ENCODE data around the gene DPT.

Gene DPT

GRCh38 chr1:168697356-168698126, 31.5 kb downstream of the DPT start:
- Mint-ChIP-seq H3K27ac (no peak overlapping the region), H3K4me3 (no peak overlapping the region), H3K4me1 (no peaks in the 10 kb centered on the region), H3K9me3 (no peaks in the 10 kb centered on the region), H3K36me3 (ENCODE audit: low read depth) (no peaks in the 10 kb centered on the region), H3K27me3 (no peaks in the 10 kb centered on the region)
- ATAC-seq (no peak), DNase-seq (no peak)

GRCh38 chr1:168696125-168696760, 32.8 kb downstream of the DPT start:
- H3K9me3 Mint-ChIP-seq, result no peaks in the 10 kb centered on the region
- no peaks in the 10 kb centered on the region for H3K36me3 Mint-ChIP-seq (ENCODE audit: low read depth)
- DNase-seq (no peak), ATAC-seq (no peak)
- no peak overlapping the region for H3K4me3 Mint-ChIP-seq
- no peaks in the 10 kb centered on the region for H3K27me3 Mint-ChIP-seq
- no peaks in the 10 kb centered on the region for H3K4me1 Mint-ChIP-seq
- H3K27ac Mint-ChIP-seq, result no peak overlapping the region

- Mint-ChIP-seq H3K36me3 (ENCODE audit: low read depth) (no peaks in the 10 kb centered on the region), H3K27ac (no peak overlapping the region), H3K27me3 (no peaks in the 10 kb centered on the region), H3K9me3 (no peaks in the 10 kb centered on the region), H3K4me1 (no peaks in the 10 kb centered on the region), H3K4me3 (no peak overlapping the region)
- ATAC-seq (no peak), DNase-seq (no peak)
Measured at GRCh38 chr1:168693872-168694238, 35.2 kb downstream of the DPT start.

- no peaks in the 10 kb centered on the region for H3K9me3 Mint-ChIP-seq
Measured at GRCh38 chr1:168693197-168693871, 35.7 kb downstream of the DPT start.

GRCh38 chr1:168692472-168692871, 36.5 kb downstream of the DPT start:
- ATAC-seq, result no peak
- no peak for DNase-seq
- Mint-ChIP-seq H3K4me3 (no peak overlapping the region), H3K9me3 (no peaks in the 10 kb centered on the region), H3K27me3 (no peaks in the 10 kb centered on the region), H3K36me3 (ENCODE audit: low read depth) (no peaks in the 10 kb centered on the region), H3K4me1 (no peaks in the 10 kb centered on the region), H3K27ac (no peak overlapping the region)

More at GRCh38 chr1:168693197-168693871, 35.7 kb downstream of the DPT start:
- Mint-ChIP-seq H3K36me3 (ENCODE audit: low read depth) (no peaks in the 10 kb centered on the region), H3K4me3 (no peak overlapping the region), H3K27ac (no peak overlapping the region), H3K4me1 (no peaks in the 10 kb centered on the region), H3K27me3 (no peaks in the 10 kb centered on the region)
- ATAC-seq (no peak), DNase-seq (no peak)

- no peak for ATAC-seq
- DNase-seq, result no peak
- no peak overlapping the region for H3K4me3 Mint-ChIP-seq
Measured at GRCh38 chr1:168691541-168691940, 37.5 kb downstream of the DPT start.

GRCh38 chr1:168689726-168690602, 39.0 kb downstream of the DPT start:
- ATAC-seq, result peak; percentile 33
- no peak for DNase-seq
- no peak overlapping the region for H3K27ac Mint-ChIP-seq

More at GRCh38 chr1:168691541-168691940, 37.5 kb downstream of the DPT start:
- Mint-ChIP-seq H3K27me3 (no peaks in the 10 kb centered on the region), H3K9me3 (no peaks in the 10 kb centered on the region), H3K4me1 (no peaks in the 10 kb centered on the region), H3K27ac (no peak overlapping the region), H3K36me3 (ENCODE audit: low read depth) (no peaks in the 10 kb centered on the region)

GRCh38 chr1:168689327-168689657, 39.7 kb downstream of the DPT start:
- Mint-ChIP-seq H3K9me3 (peaks cover 2% of the 10 kb centered on the region), H3K4me1 (no peaks in the 10 kb centered on the region), H3K27ac (no peak overlapping the region), H3K27me3 (peaks cover 8% of the 10 kb centered on the region), H3K36me3 (ENCODE audit: low read depth) (no peaks in the 10 kb centered on the region), H3K4me3 (no peak overlapping the region)
- ATAC-seq, result no peak
- no peak for DNase-seq

More at GRCh38 chr1:168689726-168690602, 39.0 kb downstream of the DPT start:
- Mint-ChIP-seq H3K4me3 (no peak overlapping the region), H3K27me3 (peaks cover 7% of the 10 kb centered on the region), H3K9me3 (no peaks in the 10 kb centered on the region), H3K36me3 (ENCODE audit: low read depth) (no peaks in the 10 kb centered on the region), H3K4me1 (no peaks in the 10 kb centered on the region)

GRCh38 chr1:168688644-168689326, 40.2 kb downstream of the DPT start:
- H3K36me3 Mint-ChIP-seq (ENCODE audit: low read depth), result no peaks in the 10 kb centered on the region
- peaks cover 8% of the 10 kb centered on the region for H3K27me3 Mint-ChIP-seq
- DNase-seq, result no peak
- peaks cover 3% of the 10 kb centered on the region for H3K9me3 Mint-ChIP-seq
- no peak for ATAC-seq
- H3K4me1 Mint-ChIP-seq, result no peaks in the 10 kb centered on the region
- H3K27ac Mint-ChIP-seq, result no peak overlapping the region
- no peak overlapping the region for H3K4me3 Mint-ChIP-seq

GRCh38 chr1:168687816-168688215, 41.2 kb downstream of the DPT start:
- Mint-ChIP-seq H3K4me1 (no peaks in the 10 kb centered on the region), H3K27ac (no peak overlapping the region), H3K4me3 (no peak overlapping the region), H3K27me3 (peaks cover 8% of the 10 kb centered on the region), H3K36me3 (ENCODE audit: low read depth) (no peaks in the 10 kb centered on the region), H3K9me3 (peaks cover 3% of the 10 kb centered on the region)
- DNase-seq (no peak), ATAC-seq (no peak)

- Mint-ChIP-seq H3K27me3 (peaks cover 8% of the 10 kb centered on the region), H3K4me1 (no peaks in the 10 kb centered on the region), H3K27ac (no peak overlapping the region), H3K9me3 (peaks cover 3% of the 10 kb centered on the region), H3K36me3 (ENCODE audit: low read depth) (no peaks in the 10 kb centered on the region), H3K4me3 (no peak overlapping the region)
- no peak for DNase-seq
- ATAC-seq, result no peak
Measured at GRCh38 chr1:168686666-168687065, 42.3 kb downstream of the DPT start.

- peaks cover 14% of the 10 kb centered on the region for H3K27me3 Mint-ChIP-seq
- ATAC-seq (no peak), DNase-seq (no peak)
- H3K4me3 Mint-ChIP-seq, result no peak overlapping the region
- H3K36me3 Mint-ChIP-seq (ENCODE audit: low read depth), result no peaks in the 10 kb centered on the region
- no peaks in the 10 kb centered on the region for H3K4me1 Mint-ChIP-seq
- peaks cover 3% of the 10 kb centered on the region for H3K9me3 Mint-ChIP-seq
- H3K27ac Mint-ChIP-seq, result no peak overlapping the region
Measured at GRCh38 chr1:168683871-168684270, 45.1 kb downstream of the DPT start.

GRCh38 chr1:168676861-168677260, 52.1 kb downstream of the DPT start:
- Mint-ChIP-seq H3K4me3 (no peak overlapping the region), H3K4me1 (no peaks in the 10 kb centered on the region)

More at GRCh38 chr1:168676861-168677260, 52.1 kb downstream of the DPT start:
- H3K36me3 Mint-ChIP-seq (ENCODE audit: low read depth), result no peaks in the 10 kb centered on the region
- ATAC-seq (no peak), DNase-seq (no peak)
- H3K27me3 Mint-ChIP-seq, result peaks cover 6% of the 10 kb centered on the region
- no peaks in the 10 kb centered on the region for H3K9me3 Mint-ChIP-seq
- no peak overlapping the region for H3K27ac Mint-ChIP-seq
